Effector memory CD4-positive, alpha-beta T cell (primary cell): Measurements from ENCODE around the gene POU2AF2.
"Not testable (repeated sequence)": the region's sequence is repeated elsewhere in the genome, so short reads cannot be mapped to it uniquely, and the experiment has no call there.

ENCODE experiments used
- DNase-seq, 3 donors: peaks; one replicate each; pipeline ENCODE4 v3.0.0-alpha.2; 2020
- H3K27ac ChIP-seq: 2 replicates; pipeline ENCODE4 v1.7.0; 2013; ENCODE audit warnings: mild to moderate bottlenecking, low read length, moderate library complexity; ENCODE audit not compliant: insufficient read depth, poor library complexity, severe bottlenecking
- H3K27me3 ChIP-seq: replicated peaks from 2 replicates; pipeline ENCODE4 v1.7.0; 2013; ENCODE audit warnings: mild to moderate bottlenecking, low read length; ENCODE audit not compliant: insufficient read depth, control insufficient read depth, poor library complexity, severe bottlenecking
- H3K36me3 ChIP-seq: 2 replicates; pipeline ENCODE4 v1.7.0; 2013; ENCODE audit warnings: mild to moderate bottlenecking, low read length, moderate library complexity; ENCODE audit not compliant: control insufficient read depth, insufficient read depth
- H3K4me1 ChIP-seq: 2 replicates; pipeline ENCODE4 v1.7.0; 2013; ENCODE audit warnings: low read length, mild to moderate bottlenecking; ENCODE audit not compliant: control insufficient read depth, insufficient read depth, poor library complexity, severe bottlenecking
- H3K4me3 ChIP-seq: 2 replicates; pipeline ENCODE4 v1.7.0; 2013; ENCODE audit warnings: low read length, low read depth, mild to moderate bottlenecking; ENCODE audit not compliant: insufficient read depth, poor library complexity, severe bottlenecking
- H3K9me3 ChIP-seq: 2 replicates; pipeline ENCODE4 v1.7.0; 2013; ENCODE audit warnings: mild to moderate bottlenecking, low read length, moderate library complexity; ENCODE audit not compliant: control insufficient read depth

The POU2AF2 gene

GRCh38 chr11:111221936-111222335, 23.6 kb upstream of the POU2AF2 start:
- not testable (repeated sequence) for H3K4me3 ChIP-seq, H3K27ac ChIP-seq, DNase-seq, H3K27me3 ChIP-seq, H3K9me3 ChIP-seq, H3K4me1 ChIP-seq, H3K36me3 ChIP-seq

- H3K9me3 ChIP-seq, H3K4me3 ChIP-seq, H3K4me1 ChIP-seq, H3K27me3 ChIP-seq, H3K27ac ChIP-seq, H3K36me3 ChIP-seq: not testable (repeated sequence)
- DNase-seq: peak in 1 of 3 donors; percentile 12
These were observed 22.6 kb upstream of the POU2AF2 start for GRCh38 chr11:111222821-111223455.

- H3K4me3 ChIP-seq: no peak overlapping the region
These were observed 19.6 kb upstream of the POU2AF2 start for GRCh38 chr11:111225881-111226280.

GRCh38 chr11:111229604-111230003, 15.9 kb upstream of the POU2AF2 start:
- Histone ChIP-seq H3K27me3 (no peaks in the 10 kb centered on the region), H3K4me1 (no peaks in the 10 kb centered on the region), H3K36me3 (no peaks in the 10 kb centered on the region), H3K9me3 (no peaks in the 10 kb centered on the region), H3K4me3 (no peak overlapping the region), H3K27ac (no peak overlapping the region)
- no peak for DNase-seq

More at GRCh38 chr11:111225881-111226280, 19.6 kb upstream of the POU2AF2 start:
- Histone ChIP-seq H3K36me3 (no peaks in the 10 kb centered on the region), H3K27ac (no peak overlapping the region), H3K27me3 (no peaks in the 10 kb centered on the region), H3K4me1 (no peaks in the 10 kb centered on the region), H3K9me3 (no peaks in the 10 kb centered on the region)
- no peak for DNase-seq

- peak overlapping the region; percentile 24 for H3K4me3 ChIP-seq
These were observed 15.4 kb upstream of the POU2AF2 start for GRCh38 chr11:111230122-111230465.

GRCh38 chr11:111231836-111232235, 13.7 kb upstream of the POU2AF2 start:
- Histone ChIP-seq H3K27ac (no peak overlapping the region), H3K4me3 (no peak overlapping the region), H3K9me3 (no peaks in the 10 kb centered on the region), H3K27me3 (no peaks in the 10 kb centered on the region), H3K36me3 (no peaks in the 10 kb centered on the region), H3K4me1 (no peaks in the 10 kb centered on the region)
- no peak for DNase-seq

More at GRCh38 chr11:111230122-111230465, 15.4 kb upstream of the POU2AF2 start:
- no peaks in the 10 kb centered on the region for H3K9me3 ChIP-seq
- H3K27ac ChIP-seq: no peak overlapping the region
- H3K36me3 ChIP-seq: no peaks in the 10 kb centered on the region
- no peaks in the 10 kb centered on the region for H3K4me1 ChIP-seq
- no peak for DNase-seq
- H3K27me3 ChIP-seq: no peaks in the 10 kb centered on the region

GRCh38 chr11:111236383-111236782, 9.1 kb upstream of the POU2AF2 start:
- Histone ChIP-seq H3K36me3 (no peaks in the 10 kb centered on the region), H3K27me3 (no peaks in the 10 kb centered on the region), H3K4me3 (no peak overlapping the region), H3K4me1 (no peaks in the 10 kb centered on the region), H3K27ac (no peak overlapping the region), H3K9me3 (no peaks in the 10 kb centered on the region)
- DNase-seq: no peak

GRCh38 chr11:111237926-111238325, 7.6 kb upstream of the POU2AF2 start:
- H3K36me3 ChIP-seq: no peaks in the 10 kb centered on the region
- H3K9me3 ChIP-seq: no peaks in the 10 kb centered on the region
- no peaks in the 10 kb centered on the region for H3K27me3 ChIP-seq
- H3K27ac ChIP-seq: no peak overlapping the region
- DNase-seq: no peak
- H3K4me1 ChIP-seq: no peaks in the 10 kb centered on the region
- no peak overlapping the region for H3K4me3 ChIP-seq

GRCh38 chr11:111246956-111247355, 1.4 kb downstream of the POU2AF2 start:
- H3K27ac ChIP-seq: no peak overlapping the region
- no peaks in the 10 kb centered on the region for H3K27me3 ChIP-seq
- no peaks in the 10 kb centered on the region for H3K36me3 ChIP-seq
- H3K9me3 ChIP-seq: no peaks in the 10 kb centered on the region
- H3K4me3 ChIP-seq: no peak overlapping the region
- DNase-seq: no peak
- no peaks in the 10 kb centered on the region for H3K4me1 ChIP-seq

GRCh38 chr11:111250936-111251335, 5.4 kb downstream of the POU2AF2 start:
- H3K9me3 ChIP-seq: no peaks in the 10 kb centered on the region
- no peak for DNase-seq

More at GRCh38 chr11:111250936-111251335, 5.4 kb downstream of the POU2AF2 start:
- Histone ChIP-seq H3K4me1 (no peaks in the 10 kb centered on the region), H3K36me3 (no peaks in the 10 kb centered on the region), H3K27me3 (no peaks in the 10 kb centered on the region), H3K4me3 (no peak overlapping the region), H3K27ac (no peak overlapping the region)
